T follicular helper cell (primary cell): ENCODE data around the gene WNT8A.
"Not testable (repeated sequence)": the region's sequence is repeated elsewhere in the genome, so short reads cannot be mapped to it uniquely, and the experiment has no call there.

Source experiments
- DNase-seq: peaks from one replicate; pipeline ENCODE4 v3.0.0-alpha.2; 2020; ENCODE audit warnings: low read depth
- total RNA-seq, 2 experiments: gene quantifications; one replicate each; lab custom pipeline; 2026; lab: John Stamatoyannopoulos, UW

Gene WNT8A, protein sequence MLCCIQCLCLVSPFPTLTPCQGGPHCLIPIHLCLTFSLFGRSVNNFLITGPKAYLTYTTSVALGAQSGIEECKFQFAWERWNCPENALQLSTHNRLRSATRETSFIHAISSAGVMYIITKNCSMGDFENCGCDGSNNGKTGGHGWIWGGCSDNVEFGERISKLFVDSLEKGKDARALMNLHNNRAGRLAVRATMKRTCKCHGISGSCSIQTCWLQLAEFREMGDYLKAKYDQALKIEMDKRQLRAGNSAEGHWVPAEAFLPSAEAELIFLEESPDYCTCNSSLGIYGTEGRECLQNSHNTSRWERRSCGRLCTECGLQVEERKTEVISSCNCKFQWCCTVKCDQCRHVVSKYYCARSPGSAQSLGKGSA
- 0 reads per million in 2 experiments for total RNA-seq

DNA sequence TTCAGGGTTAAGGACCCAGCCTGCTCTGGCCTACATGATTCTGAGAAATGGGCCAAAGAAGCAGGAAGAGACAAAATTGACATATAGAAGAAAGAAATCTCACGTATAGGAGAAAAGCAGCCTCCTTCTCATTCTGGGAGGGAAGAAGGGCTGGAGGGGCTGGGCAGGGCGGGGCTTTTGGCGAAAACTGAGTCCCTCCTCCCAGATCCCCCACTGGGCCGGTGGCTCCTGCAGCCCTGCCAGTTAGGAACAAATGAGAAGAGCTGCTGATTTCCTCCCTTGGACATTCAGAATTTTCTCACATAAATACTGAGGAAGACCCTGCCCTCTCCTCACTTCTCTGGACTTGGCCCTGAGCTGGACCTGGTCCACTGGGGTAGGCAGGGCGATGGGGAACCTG is at the start of gene WNT8A:
WNT8A (plus strand) TSS at position 332 of the 400 bp plus-strand sequence. CDS start 95 bp downstream, outside the sequence.
- DNase-seq: no peak

- peak; percentile 42 for DNase-seq
These were observed 48.0 kb upstream of the WNT8A start for GRCh38 chr5:138035605-138036537.

GRCh38 chr5:138037271-138037670 is 46.6 kb upstream of the WNT8A start:
- no peak for DNase-seq

GRCh38 chr5:138037907-138038633 is 45.8 kb upstream of the WNT8A start:
- no peak for DNase-seq

GRCh38 chr5:138038826-138039225 is 45.0 kb upstream of the WNT8A start:
- DNase-seq: no peak

GRCh38 chr5:138045283-138045682 is 38.5 kb upstream of the WNT8A start:
- DNase-seq: not testable (repeated sequence)

DNA sequence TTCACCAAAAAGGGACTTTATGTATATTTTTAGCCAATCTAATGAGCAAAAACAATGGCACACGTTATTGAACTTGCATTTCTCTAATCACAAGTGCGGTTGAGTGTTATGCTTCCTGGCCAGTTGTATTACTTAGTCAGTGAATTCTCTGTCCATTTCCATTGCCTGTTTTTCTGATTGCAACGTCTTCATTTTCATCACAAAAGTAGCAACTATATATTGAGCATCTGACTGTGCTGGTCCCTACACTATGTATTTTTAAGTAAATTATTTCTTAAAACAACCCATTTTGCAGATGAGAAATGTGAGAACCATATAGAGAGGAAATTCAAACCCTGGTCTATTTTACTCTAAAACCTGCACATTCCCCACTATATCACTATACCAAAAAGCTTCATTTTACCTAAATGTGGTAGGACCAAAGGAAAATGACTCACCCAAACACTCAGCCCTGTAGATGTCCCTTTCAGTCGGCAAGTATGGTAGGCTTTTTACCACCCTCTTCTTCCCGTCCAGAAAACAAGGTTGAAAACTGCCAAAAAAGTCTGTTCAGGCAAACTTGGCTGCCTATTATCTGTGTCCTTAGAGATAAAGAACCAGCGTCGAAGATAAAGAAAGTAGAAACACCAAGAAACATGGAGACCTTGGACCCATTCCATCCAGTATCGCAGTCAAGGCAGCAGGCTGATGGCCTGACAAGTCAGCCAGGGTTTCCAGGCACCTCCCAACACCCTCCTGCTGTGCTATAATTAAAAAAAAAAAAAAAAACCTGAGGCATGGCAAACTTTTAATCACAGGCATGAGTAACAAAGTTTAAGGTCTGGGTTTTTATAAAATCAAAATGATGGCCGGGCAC is 32.2 kb upstream of the WNT8A start:
- no peak for DNase-seq

DNA sequence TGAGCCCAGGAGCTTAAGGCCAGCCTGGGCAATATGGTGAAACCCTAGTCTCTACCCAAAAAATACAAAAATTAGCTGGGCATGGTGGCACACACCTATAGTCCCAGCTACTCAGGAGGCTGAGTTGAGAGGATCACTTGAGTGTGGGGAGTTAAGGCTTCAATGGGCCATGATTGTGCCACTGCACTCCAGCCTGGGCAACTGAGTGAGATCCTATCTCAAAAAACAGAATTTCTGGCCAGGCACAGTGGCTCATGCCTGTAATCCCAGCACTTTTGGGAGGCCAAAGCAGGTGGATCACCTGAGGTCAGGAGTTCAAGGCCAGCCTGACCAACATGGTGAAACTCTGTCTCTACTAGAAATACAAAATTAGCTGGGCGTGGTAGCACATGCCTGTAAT is 31.1 kb upstream of the WNT8A start:
- not testable (repeated sequence) for DNase-seq

DNA sequence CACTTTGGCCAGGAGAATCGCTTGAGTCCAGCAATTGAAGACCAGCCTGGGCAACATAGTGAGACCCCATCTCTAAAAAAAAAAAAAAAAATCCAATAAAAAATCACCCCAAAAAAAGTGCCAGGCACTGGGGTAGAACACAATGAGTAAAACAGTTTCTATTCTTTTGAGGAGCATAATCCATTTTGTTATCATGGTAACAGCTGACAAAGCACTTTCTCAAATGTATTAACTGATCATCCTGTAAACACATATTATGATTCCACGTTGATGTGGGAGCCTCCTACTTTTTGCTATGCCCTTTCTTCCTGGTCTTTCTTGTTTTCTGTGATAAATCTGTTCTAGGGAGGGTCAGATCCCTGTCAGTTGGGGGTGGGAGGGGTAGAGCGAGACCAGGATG is 30.3 kb upstream of the WNT8A start:
- no peak for DNase-seq

DNA sequence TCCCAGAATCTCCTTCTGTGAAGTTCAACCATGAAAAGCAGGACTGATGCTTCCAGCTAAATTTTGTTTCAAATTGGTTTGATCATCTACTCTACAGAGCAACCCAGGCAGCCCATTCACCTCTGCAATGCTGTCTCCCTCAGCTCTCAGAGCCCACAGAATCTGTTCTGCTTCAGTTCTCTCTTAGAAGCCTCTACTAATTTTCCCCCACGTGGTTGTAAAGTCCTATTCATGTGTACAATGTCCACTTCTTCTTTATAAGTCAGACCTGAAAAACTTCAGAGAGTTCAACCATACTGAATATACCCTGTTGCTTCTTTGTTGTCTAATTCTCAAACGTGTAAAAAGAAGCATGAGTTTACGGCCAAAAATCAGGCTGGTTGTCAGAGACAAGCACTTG is 29.6 kb upstream of the WNT8A start:
- no peak for DNase-seq

- DNase-seq: no peak
These were observed 28.8 kb upstream of the WNT8A start for GRCh38 chr5:138054847-138055558.

DNA sequence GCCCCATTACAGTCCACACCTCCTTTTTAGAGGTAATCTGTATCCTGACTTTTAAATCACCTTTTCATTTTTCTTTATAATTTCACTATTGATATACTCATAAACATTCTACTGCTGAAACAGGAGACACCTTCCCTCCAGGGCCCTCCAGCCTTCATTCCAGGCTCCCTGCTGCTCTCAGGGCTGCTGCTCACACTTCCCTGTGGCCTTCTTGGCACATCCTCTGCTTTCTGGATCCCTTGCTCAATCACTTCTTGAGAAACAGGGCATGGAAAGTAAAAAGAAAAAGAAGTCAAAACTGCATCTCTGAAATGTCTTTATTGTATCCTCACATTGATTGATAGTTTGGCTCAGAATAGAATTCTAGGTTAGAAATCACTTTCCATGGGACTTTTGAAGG is 19.3 kb upstream of the WNT8A start:
- no peak for DNase-seq

- DNase-seq: no peak
These were observed 18.7 kb upstream of the WNT8A start for GRCh38 chr5:138065102-138065501.

GRCh38 chr5:138067945-138068344 is 15.9 kb upstream of the WNT8A start:
- DNase-seq: no peak

- DNase-seq: peak; percentile 58
These were observed 14.9 kb upstream of the WNT8A start for GRCh38 chr5:138068742-138069600.

DNA sequence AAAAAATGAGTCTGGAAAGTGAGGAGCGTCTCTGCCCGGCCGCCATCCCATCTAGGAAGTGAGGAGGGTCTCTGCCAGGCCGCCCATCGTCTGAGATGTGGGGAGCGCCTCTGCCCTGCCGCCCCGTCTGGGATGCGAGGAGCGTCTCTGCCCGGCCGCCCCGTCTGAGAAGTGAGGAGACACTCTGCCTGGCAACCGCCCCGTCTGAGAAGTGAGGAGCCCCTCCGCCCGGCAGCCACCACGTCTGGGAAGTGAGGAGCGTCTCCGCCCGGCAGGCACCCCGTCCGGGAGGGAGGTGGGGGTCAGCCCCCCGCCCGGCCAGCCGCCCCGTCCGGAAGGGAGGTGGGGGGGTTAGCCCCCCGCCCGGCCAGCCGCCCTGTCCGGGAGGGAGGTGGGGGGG is 13.8 kb upstream of the WNT8A start:
- not testable (repeated sequence) for DNase-seq

GRCh38 chr5:138077064-138077696 is 6.7 kb upstream of the WNT8A start:
- peak; percentile 30 for DNase-seq

DNA sequence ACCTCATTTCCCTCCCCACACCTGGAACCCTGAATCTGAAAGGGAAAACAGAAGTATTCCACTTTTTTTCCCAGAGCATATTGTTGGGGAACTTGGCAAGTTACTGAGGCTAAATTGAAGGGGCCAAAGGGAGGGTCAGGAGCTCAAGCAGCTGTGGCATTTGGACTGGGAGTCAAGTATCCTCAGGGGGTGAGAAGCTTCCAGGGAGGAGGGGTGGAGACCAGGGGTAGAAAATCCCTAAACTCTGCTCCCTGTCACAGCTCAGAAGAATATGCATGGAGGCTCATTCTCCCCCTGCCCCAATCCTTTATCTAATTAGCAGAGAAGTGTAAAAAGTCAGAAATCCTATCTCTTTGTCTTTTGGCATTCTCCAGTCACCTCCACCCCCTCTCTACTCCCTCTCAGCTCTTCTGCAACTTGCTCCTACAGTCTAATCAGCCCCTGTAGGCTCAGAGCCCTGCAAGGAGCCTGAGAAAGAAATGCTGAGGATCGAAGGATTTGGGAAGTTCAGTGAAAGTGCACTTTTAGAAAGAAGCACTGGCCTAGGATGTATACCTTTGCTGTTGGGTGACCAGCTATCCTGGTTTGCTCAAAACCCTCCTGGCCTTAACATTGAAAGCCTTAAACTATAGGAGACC is 5.7 kb upstream of the WNT8A start:
- no peak for DNase-seq

DNA sequence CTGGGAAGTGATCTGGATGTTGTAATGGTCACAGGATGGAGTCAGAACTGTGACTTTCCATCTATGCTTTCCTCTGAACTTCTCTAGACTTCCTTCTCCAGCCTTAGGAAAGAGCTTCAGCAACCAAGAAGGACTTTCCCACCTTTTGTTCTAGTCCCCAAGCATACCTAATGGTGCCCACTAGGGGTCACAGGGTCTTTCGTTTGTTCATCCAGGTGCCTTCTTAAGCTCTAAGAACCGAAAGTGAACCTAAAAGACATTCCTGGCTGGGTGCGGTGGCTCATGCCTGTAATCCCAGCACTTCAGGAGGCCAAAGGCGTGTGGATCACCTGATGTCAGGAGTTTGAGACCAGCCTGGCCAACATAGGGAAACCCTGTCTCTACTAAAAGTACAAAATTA is 1.8 kb upstream of the WNT8A start:
- DNase-seq: no peak
